ENCODE measurements around the gene RBM42.
"Not testable (repeated sequence)": the region's sequence is repeated elsewhere in the genome, so short reads cannot be mapped to it uniquely, and the experiment has no call there.

Gene RBM42

DNA sequence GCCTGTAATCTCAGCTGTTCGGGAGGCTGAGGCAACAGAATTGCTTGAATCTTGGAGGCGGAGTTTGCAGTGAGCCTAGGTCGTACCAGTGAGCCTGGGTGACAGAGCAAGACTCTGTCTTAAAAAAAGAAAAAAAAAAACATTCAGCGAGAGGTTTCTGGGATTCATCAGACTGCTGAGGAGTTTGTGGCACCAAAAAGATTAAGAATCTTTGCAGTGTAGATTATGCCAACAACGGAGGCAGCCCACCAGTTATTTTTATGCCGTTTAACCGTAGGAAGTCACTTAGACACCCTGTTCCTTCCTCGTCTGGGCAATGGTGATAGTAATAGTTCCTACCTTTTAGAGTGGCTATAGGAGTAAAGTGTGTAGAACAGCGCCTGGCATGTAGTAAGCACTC, 21.7 kb downstream of the RBM42 start:
- no peak for DNase-seq (ENCODE audit: low read depth in 2 of 2)

DNA sequence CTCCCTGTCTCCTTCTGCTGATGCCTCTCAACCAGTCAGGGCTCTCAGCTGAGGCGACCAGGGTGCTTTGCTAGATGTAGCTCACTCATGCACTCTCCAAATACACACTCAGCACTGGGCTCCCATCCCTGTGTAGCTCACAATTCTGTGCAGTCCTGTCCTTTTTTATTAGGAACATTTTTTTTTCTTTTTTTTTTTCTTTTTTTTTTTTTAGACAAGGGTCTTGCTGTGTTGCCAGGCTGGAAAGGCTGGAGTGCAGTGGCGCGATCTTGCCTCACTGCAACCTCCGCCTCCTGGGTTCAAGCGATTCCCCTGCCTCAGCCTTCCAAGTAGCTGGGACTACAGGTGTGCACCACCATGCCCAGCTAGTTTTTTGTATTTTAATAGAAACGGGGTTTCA, 26.0 kb downstream of the RBM42 start:
- not testable (repeated sequence) for DNase-seq (ENCODE audit: low read depth in 2 of 2)

DNA sequence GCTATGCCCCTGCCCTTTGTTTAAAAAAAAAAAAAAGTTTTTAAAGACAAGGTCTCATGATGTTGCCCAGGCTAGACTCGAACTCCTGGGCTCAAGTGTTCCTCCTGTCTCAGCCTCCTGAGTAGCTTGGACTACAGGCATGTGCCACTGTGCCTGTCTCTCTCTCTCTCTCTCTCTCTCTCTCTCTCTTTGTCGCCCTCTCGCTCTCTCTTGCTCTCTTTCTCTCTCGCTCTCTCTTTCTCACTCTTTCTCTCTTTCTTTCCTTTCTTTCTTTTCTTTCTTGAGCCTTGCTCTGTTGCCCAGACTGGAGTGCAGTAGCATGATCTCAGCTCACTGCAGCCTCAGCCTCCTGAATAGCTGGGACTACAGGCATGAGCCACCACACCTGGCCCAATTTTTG, 26.8 kb downstream of the RBM42 start:
- DNase-seq (ENCODE audit: low read depth in 2 of 2), result no peak

DNA sequence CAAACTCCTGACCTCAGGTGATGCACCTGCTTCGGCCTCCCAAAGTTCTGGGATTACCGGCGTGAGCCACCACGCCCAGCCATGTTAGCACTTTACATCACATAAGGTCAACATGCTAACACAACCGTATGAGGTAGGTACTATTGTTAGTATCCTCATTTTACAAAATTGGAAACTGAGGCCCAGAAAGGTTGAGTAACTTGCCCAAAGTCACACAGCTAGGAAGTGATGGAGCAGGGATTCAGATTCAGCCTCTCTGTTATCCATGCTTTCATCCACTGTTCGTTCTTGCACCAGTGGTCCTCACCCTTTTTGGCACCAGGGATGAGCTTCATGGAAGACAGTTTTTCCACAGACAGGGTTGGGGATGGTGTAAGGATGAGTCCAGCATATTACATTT, 27.9 kb downstream of the RBM42 start:
- DNase-seq (ENCODE audit: low read depth in 2 of 2), result no peak

DNA sequence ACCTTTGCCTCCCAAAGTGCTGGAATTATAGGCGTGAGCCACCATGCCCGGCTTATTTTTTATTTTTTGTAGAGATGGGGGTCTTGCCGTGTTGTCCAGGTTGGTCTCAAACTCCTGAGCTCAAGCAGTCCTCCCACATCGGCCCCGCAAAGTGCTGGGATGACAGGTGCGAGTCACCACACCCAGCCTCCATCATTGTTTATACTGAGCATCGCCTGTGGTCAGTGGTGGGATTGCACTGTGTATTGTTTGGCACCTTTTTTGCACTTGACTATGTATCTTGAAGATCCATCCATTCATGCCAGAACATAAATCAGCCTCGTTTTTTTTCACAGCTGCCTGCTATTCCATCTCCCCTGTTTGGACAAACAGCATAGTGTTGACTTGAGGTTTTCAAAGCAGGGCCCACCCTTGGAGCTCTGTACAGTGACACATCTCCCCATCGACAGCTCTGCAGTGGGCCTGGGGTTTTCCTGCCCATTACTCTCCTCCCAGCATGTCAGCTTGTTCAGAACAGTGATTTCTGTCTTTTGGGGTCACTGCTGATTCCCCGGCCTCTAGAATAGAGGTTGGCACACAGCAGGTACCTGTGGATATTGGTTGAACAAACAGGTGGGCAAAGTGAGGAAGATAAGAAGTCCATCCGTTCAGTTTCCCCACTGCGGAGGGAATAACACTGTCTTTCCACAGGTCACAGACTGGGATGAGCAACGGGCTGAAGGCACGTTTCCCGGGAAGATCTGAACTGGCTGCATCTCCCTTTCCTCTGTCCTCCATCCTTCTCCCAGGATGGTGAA, 29.3 kb downstream of the RBM42 start:
- no peak for DNase-seq (ENCODE audit: low read depth in 2 of 2)

DNA sequence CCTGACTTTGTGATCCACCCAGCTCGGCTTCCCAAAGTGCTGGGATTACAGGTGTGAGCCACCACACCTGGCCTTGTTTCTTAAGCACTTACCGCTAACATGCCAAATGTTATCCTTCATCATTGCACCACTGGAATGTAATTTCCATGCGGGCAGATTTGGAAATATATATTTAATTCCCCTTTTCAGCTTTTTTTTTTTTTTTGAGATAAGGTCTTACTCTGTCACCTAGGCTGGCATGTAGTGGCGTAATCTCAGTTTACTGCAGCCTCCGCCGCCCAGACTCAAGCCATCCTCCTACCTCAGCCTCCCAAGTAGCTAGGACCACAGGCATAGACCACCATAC, 33.1 kb downstream of the RBM42 start:
- no peak for DNase-seq (ENCODE audit: low read depth in 2 of 2)

DNA sequence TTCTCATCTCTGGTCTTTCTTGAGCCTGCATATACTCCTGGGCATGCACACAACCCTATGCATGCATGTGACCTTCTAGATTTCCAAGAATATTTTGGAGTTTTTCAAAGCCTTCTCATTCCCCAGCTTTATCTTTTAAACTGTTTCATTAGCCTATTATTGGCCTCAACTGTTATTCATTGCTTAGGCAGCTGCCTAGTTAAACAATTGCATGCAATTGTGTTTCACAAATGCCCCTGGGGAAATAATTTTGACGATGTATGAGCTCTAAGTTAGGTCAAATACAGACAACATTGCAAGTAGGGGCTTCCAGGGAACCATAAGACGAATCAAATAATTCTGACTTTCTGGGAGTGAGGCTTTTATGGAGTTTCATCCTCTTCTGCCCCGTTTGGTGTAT, 35.1 kb downstream of the RBM42 start:
- DNase-seq (ENCODE audit: low read depth in 2 of 2), result no peak

DNA sequence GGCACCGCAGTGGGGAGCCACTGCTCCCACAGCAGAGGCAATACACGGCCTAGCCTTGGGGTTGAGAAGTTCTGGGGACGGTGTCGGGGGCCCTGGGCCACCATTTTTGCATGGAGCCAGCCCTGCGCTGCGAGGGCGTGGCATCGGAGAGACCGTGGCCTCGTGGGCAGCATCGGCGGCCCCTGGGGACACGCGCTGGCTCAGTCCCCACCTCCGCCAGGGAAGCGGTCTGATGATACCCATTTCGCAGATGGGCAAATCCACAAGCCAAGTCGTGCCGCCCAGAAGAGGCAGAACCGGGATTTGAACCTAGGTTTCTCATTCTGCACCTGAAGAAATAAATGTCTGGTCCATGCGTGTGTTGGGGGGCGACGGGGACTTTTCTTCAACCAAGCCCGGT, 36.3 kb downstream of the RBM42 start:
- DNase-seq (ENCODE audit: low read depth in 2 of 2), result no peak

DNA sequence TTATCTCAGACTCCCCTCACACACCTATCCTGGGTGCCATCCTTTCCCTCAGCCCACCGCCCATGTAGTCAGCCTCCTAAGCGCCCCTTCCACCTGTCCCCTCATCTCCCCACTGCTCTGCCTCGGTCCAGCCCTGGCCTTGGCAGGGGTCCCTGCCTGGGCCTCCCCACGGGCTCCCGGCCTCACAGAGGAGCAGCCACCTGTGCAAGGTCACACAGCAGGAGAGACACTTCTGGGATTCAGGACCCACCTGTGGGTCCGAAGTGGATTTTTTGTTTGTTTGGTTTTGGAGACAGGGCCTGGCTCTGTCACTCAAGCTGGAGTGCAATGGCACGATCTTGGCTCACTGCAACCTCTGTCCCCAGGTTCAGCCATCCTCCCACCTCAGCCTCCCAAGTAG, 36.8 kb downstream of the RBM42 start:
- DNase-seq (ENCODE audit: low read depth in 2 of 2), result no peak

DNA sequence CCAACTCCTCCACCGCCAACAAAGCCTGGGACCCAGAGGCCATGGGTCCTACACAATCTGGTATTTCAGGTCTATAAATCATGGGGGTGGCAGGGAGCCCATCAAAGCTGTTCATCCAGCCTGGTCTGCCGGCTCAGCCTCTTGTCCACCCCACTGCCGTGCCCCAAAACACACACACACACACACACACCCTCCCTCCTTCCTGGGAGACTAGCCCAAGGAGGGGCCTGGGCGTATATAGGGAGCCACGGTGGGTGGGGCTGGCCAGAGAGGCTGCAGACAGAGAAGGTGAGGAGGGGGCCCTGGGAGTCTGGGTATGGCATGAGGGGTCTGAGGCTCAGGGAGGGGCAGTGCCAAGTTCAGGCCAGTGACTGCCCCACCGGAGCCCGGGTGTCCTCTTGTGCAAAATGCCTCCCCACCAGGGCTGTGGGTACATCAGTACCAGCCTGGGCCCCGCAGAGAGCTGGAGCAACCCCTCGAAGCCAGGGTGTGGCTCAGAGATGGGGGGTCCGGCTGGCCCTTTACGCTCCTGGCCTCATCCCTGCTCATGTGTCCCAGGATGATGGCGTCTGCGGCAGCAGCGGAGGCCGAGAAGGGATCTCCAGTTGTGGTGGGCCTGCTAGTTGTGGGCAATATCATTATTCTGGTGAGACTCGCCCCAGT, 37.5 kb downstream of the RBM42 start, which contains the start of gene UPK1A:
UPK1A (plus strand) TSS at position 267 of the 663 bp plus-strand sequence; CDS start at position 563, 296 bp downstream.
- no peak for DNase-seq (ENCODE audit: low read depth in 2 of 2)

DNA sequence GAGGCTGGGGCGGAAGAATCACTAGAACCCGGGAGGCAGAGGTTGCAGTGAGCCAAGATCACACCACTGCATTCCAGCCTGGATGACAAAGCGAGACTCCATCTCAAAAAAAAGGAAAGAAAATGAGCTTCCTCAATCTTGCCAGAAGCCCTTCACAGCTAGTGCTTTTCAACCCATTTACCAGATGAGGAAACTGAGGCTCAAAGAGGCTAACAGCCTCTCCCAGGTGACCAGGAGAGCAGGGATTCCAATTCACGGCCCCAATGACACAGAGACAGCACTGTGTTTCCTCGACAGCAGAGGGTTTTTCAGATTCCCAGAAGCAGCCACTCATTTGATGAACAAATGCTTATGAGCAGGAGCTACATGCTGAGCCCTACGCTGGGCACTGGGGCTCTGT, 40.7 kb downstream of the RBM42 start:
- DNase-seq (ENCODE audit: low read depth in 2 of 2), result no peak

DNA sequence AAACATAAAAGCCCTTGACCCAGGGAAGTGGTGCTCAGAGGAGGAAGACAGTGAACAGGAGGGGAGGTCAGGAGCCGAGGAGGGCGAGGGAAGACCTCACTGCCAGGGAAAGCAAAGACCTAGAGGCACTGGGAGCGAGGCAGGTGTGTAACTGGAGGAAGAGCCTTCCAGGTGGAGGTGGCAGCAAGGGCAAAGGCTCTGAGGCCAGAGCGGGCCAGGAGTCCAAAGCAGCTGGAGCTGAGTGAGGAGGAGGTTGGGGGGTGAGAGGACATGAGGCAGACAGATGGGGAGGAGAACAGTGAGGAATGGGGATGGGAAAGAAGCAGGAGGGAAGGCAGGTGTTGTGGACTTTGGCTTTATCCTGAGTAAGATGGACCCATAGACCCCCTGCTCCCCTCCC, 41.1 kb downstream of the RBM42 start:
- no peak for DNase-seq (ENCODE audit: low read depth in 2 of 2)

DNA sequence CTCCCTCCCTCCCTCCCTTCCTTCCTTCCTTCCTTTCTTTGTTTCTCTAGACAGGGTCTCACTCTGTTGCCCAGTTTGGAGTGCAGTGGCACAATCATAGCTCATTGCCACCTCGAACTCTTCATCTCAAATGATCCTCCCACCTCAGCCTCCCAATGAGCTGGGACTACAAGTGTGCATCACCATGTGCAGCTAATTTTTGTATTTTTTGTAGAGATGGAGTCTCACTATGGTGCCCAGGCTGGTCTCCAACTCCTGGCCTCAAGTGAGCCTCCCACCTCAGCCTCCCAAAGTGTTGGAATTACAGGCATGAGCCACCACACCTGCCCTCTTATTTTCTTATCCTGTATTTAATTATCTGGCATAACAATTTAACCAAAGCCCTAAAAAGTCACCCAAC, 41.9 kb downstream of the RBM42 start:
- no peak for DNase-seq (ENCODE audit: low read depth in 2 of 2)

DNA sequence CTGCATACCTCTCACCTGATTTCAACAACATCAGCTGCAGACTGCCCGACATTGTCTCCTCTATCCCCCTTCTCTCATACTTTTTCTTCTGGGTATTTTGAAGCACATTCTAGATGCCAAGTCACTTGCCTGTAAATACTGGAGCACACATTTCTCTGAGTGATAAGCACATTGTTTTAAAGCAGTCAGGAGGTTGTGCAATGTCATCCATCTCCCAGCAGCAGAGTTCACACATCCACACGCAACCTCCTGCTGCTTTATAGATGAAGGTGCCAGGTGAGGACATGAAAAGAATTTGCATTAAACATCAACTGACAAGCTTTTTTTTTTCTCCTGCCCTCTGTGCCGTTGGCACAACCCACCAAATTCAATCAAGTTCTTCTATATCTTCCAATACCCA, 43.0 kb downstream of the RBM42 start:
- no peak for DNase-seq (ENCODE audit: low read depth in 2 of 2)

DNA sequence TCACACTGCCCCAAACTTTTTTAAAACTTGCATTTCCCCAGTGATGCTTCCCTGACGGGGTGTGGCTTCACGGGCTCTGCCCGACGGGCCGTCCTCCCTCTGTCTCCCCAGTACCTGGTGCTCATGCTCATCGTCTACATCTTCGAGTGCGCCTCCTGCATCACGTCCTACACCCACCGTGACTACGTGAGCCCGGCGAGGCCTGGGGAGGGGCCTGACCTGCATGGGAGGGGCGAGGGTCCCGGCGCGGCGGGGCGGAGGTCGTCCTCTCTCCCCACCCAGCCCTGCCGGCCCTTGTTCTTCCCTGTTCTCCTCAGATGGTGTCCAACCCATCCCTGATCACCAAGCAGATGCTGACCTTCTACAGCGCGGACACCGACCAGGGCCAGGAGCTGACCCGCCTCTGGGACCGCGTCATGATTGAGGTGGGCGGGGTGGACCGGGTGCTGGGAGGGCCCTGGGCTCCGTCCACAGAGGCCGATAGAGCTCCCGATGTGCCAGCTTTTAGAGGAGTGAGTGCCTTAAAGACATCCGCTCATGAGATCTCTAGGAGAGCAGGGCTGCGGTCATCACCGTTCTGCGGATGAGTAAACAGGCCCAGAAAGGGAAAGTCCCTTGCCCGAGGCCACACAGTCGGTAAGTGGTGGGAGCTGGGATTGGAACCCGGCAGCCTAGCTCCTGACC, 44.4 kb downstream of the RBM42 start:
- peak; percentile 38 to 55 for DNase-seq (ENCODE audit: low read depth in 2 of 2)

DNA sequence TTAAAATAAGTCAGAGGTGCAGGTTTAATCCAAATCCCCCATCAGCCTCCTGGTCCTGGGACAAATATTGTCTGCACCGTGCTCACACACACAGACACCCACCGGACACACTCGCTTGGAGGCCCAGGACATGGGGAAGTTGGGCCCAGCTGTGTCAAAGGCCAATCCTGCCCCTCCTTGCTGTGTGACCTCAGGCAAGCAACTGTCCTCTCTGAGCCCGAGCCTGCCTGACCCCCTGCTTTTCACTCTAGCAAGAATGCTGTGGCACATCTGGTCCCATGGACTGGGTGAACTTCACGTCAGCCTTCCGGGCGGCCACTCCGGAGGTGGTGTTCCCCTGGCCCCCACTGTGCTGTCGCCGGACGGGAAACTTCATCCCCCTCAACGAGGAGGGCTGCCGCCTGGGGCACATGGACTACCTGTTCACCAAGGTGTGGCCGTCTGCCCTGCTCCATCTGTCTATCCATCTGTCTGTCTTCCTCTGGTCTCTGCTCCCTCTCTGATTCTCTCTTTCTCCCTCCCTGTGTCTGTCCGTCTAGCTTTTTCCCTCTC, 46.8 kb downstream of the RBM42 start:
- DNase-seq (ENCODE audit: low read depth in 2 of 2), result no peak

Data from stimulated activated CD4-positive, alpha-beta T cell treated with anti-CD3 and anti-CD28 coated beads, Interleukin-4, amount 100 ng/mL, for 48 hours (primary cell).